Small intestine (tissue), 7 donors: Measurements from ENCODE around the gene ZC3H18. TPM values are rescaled to one million over a fixed set of nuclear protein-coding genes. Genes with fewer than 3 reads are reported as not detected.
"Not testable (repeated sequence)": the region's sequence is repeated elsewhere in the genome, so short reads cannot be mapped to it uniquely, and the experiment has no call there.

Source experiments
- DNase-seq, 2 donors: peaks; one replicate each; pipeline versions ENCODE4 v3.0.0 to v3.0.0-alpha.2; 2013
- FAIRE-seq: peaks from 2 replicates; lab custom pipeline; 2012; peaks lifted over from hg19 to GRCh38; lab: Jason Lieb, UNC
- H3K27ac ChIP-seq, 3 donors: one replicate each; pipeline ENCODE4 v1.5.1; 2013; ENCODE audit warnings: low read length in 2 of 3, mild to moderate bottlenecking in 2 of 3, control low read depth in 1 of 3, inconsistent platforms in 1 of 3, low read depth in 1 of 3, moderate library complexity in 1 of 3
- H3K27me3 ChIP-seq, 3 donors: one replicate each; pipeline ENCODE4 v1.6.1; 2013; ENCODE audit warnings: low read length in 3 of 3, inconsistent platforms in 1 of 3; ENCODE audit not compliant: control insufficient read depth in 3 of 3, insufficient read depth in 3 of 3
- H3K36me3 ChIP-seq, 3 donors: one replicate each; pipeline ENCODE4 v1.6.1; 2013; ENCODE audit warnings: low read length in 3 of 3, inconsistent platforms in 1 of 3, low read depth in 1 of 3, mild to moderate bottlenecking in 1 of 3, moderate library complexity in 1 of 3; ENCODE audit not compliant: control insufficient read depth in 3 of 3, insufficient read depth in 2 of 3
- H3K4me1 ChIP-seq, 3 donors: one replicate each; pipeline ENCODE4 v1.6.1; 2013; ENCODE audit warnings: low read length in 2 of 3, inconsistent platforms in 1 of 3, low read depth in 1 of 3, mild to moderate bottlenecking in 1 of 3, moderate library complexity in 1 of 3; ENCODE audit not compliant: control insufficient read depth in 3 of 3, insufficient read depth in 2 of 3
- H3K4me3 ChIP-seq, 3 donors: one replicate each; pipeline ENCODE4 v1.5.1; 2013; ENCODE audit warnings: low read length in 3 of 3, control low read depth in 1 of 3, inconsistent platforms in 1 of 3, low read depth in 1 of 3, mild to moderate bottlenecking in 1 of 3, moderate library complexity in 1 of 3
- H3K9me3 ChIP-seq, 2 donors: one replicate each; pipeline ENCODE4 v1.6.1; 2013; ENCODE audit warnings: low read depth in 1 of 2, low read length in 1 of 2; ENCODE audit not compliant: control insufficient read depth in 2 of 2, insufficient read depth in 1 of 2
- WGBS, 3 donors: extraction: QIAGEN DNeasy Blood & Tissue Kit; methylation state at CpG; one replicate each; pipeline ENCODE4 v1.1.7; 2013; 5-methylcytosine and 5-hydroxymethylcytosine counted together
- polyA plus RNA-seq, 4 donors: library from polyadenylated mRNA; stranded (reverse) in 3 of 4; unstranded in 1 of 4; fragments of 200-250 nt in 3 of 4; fragments of 120-200 nt in 1 of 4; gene quantifications; one replicate each; pipeline versions ENCODE4 v1.2.1 to v1.2.3, GENCODE V29; 2013
- donor health status: healthy with polysubstance abuse.
- donor health status: control.
- donor health status: control.
- donor health status: Bipolar disorder and iron deficiency.
- donor health status: healthy.

Gene ZC3H18
- polyA plus RNA-seq, 4 donors: 19.7 to 31.9 (median 28.2) TPM

DNA sequence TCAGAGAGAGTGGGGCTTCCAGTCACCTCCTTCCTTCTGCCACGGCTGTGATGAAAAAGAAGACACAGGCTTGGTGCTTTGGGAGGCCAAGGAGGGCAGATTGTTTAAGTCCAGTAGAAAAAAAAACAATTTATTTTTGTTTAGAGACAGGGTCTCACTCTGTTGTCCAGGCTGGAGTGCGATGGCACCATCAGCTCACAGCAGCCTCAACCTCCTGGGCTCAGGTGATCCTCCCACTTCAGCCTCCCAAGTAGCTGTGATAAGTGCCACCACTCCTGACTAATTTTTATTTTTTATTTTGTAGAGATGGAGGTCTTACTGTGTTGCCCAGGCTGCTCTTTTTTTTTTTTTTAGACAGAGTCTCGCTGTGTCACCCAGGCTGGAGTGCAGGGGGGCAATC is 95.4 kb downstream of the ZC3H18 start:
- no peak overlapping the region for H3K27ac ChIP-seq
- peaks cover 0 to 6% (median 0%) of the 10 kb centered on the region in 3 donors for H3K36me3 ChIP-seq
- no peak overlapping the region for H3K4me3 ChIP-seq
- H3K9me3 ChIP-seq: no peaks in the 10 kb centered on the region
- H3K27me3 ChIP-seq: no peaks in the 10 kb centered on the region
- DNase-seq: no peak
- WGBS, 3 donors: 94 to 98% (median 94%) methylated on average over 3 of the region's 3 CpGs
- H3K4me1 ChIP-seq: peaks cover 0 to 10% (median 8%) of the 10 kb centered on the region in 3 donors
- FAIRE-seq: no peak

DNA sequence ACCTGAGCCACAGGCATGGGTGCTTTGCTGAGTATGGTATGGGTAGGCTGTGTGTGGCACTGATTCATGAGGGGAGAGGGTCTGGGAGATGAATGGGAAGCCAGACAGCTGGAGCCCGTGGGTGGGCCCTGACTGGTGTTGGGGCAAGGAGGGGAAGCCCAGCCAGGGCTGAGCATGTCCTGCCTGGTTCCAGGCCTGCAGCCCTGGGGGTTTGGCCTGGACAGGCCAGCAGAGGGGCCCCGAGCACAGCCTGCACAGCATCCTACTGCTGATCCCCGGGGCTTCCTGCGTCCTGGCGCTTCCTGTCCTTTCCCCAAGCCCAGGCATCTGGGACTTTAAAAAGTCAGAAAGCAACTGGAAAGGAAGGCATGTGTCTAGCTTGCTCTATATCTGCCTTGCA is 97.3 kb downstream of the ZC3H18 start:
- Histone ChIP-seq H3K27me3 (no peaks in the 10 kb centered on the region), H3K27ac (no peak overlapping the region), H3K36me3 (peaks cover 0 to 6% (median 0%) of the 10 kb centered on the region in 3 donors), H3K9me3 (no peaks in the 10 kb centered on the region), H3K4me1 (peaks cover 0 to 5% (median 4%) of the 10 kb centered on the region in 3 donors), H3K4me3 (no peak overlapping the region)
- 74 to 88% (median 86%) methylated on average over 5 of the region's 5 CpGs for WGBS, 3 donors
- no peak for FAIRE-seq
- no peak for DNase-seq

- not testable (repeated sequence) for H3K4me1 ChIP-seq, H3K27ac ChIP-seq, FAIRE-seq, H3K9me3 ChIP-seq, H3K27me3 ChIP-seq, DNase-seq, H3K4me3 ChIP-seq
- 93 to 96% (median 93%) methylated on average over 8 of the region's 8 CpGs for WGBS, 3 donors
- peaks cover 0 to 12% (median 0%) of the 10 kb centered on the region in 3 donors for H3K36me3 ChIP-seq
Observed at GRCh38 chr16:88669493-88669892, 99.3 kb downstream of the ZC3H18 start.

DNA sequence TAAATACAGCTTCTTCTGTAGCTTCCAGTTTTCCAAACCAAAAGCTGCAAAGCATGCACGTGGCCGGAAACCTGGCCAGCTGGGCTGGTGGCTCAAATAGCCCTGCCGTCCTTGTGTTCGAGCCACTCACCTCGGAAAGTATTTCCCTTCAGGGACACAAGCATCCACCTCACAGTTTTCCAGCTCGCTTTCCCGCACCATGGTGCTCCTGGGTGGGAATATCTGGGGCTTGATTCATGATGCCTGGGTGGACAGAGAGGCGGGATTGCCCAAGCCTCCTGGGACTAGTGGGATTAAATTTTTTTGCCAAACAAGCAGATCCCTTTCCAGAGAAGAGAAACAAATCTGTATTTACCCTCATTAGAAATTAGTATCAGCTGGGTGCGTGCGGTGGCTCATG is 99.8 kb downstream of the ZC3H18 start:
- DNase-seq (no peak), FAIRE-seq (no peak)
- WGBS, 3 donors: 82 to 84% (median 83%) methylated on average over 10 of the region's 10 CpGs
- no peaks in the 10 kb centered on the region for H3K9me3 ChIP-seq
- no peaks in the 10 kb centered on the region for H3K27me3 ChIP-seq
- peaks cover 0 to under 1% (median 0%) of the 10 kb centered on the region in 3 donors for H3K4me1 ChIP-seq
- no peak overlapping the region for H3K27ac ChIP-seq
- no peak overlapping the region for H3K4me3 ChIP-seq
- peaks cover 0 to 12% (median 0%) of the 10 kb centered on the region in 3 donors for H3K36me3 ChIP-seq

DNA sequence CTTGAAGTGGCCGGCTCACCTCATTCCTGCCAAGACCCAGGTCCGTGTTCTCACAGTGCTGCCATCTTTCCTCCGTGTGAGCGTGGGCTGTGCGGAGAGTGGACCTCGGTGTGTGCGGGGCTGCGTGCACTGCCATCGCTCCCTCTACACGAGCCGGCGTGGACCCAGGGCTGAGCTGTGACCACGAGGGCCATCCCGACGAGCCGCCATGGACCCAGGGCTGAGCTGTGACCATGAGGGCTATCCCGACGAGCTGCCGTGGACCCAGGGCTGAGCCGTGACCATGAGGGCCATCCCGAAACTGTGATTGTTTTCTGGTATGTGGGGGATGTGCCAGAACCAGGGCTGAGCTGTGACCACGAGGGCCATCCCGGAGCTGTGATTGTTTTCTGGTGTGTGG is 101.6 kb downstream of the ZC3H18 start:
- FAIRE-seq (no peak), DNase-seq (no peak)
- H3K27ac ChIP-seq: no peak overlapping the region
- no peaks in the 10 kb centered on the region for H3K4me1 ChIP-seq
- H3K4me3 ChIP-seq: no peak overlapping the region
- no peaks in the 10 kb centered on the region for H3K9me3 ChIP-seq
- H3K27me3 ChIP-seq: no peaks in the 10 kb centered on the region
- WGBS, 3 donors: 90 to 93% (median 92%) methylated on average over 23 of the region's 23 CpGs
- peaks cover 0 to 8% (median 0%) of the 10 kb centered on the region in 3 donors for H3K36me3 ChIP-seq

DNA sequence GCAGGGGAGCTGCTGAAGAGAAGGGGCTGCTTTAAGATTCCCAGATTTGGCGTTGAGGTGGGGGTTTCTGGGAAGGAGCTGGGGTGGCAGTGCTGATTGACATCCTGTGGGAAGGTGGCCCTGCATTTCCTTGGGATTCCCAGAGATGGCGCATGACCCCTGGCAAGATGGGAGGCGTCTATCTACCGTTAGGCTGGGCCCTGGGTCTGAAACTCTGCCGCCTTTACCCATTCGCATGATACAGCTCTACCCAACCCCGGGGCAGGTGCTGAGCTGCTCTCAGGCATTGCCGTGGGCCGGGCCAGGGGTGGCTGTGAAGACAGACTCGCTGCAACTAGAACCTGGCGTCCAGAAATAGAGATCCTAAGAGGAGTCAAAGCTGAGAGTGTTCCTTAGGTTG is 102.6 kb downstream of the ZC3H18 start:
- Histone ChIP-seq H3K27ac (no peak overlapping the region), H3K9me3 (no peaks in the 10 kb centered on the region), H3K4me3 (no peak overlapping the region), H3K36me3 (peaks cover 0 to 8% (median 0%) of the 10 kb centered on the region in 3 donors), H3K4me1 (no peaks in the 10 kb centered on the region), H3K27me3 (peaks cover 0 to 5% (median 0%) of the 10 kb centered on the region in 3 donors)
- WGBS, 3 donors: 39 to 69% (median 40%) methylated on average over 11 of the region's 11 CpGs
- FAIRE-seq (no peak), DNase-seq (no peak)

- no peak for DNase-seq
- Histone ChIP-seq H3K4me3 (no peak overlapping the region), H3K36me3 (peaks cover 0 to 8% (median 0%) of the 10 kb centered on the region in 3 donors), H3K27me3 (peaks cover 0 to 15% (median 0%) of the 10 kb centered on the region in 3 donors), H3K4me1 (no peaks in the 10 kb centered on the region), H3K9me3 (no peaks in the 10 kb centered on the region), H3K27ac (no peak overlapping the region)
- no peak for FAIRE-seq
- WGBS, 3 donors: 86 to 93% (median 93%) methylated on average over 19 of the region's 19 CpGs
Observed at GRCh38 chr16:88673716-88674379, 103.6 kb downstream of the ZC3H18 start.

DNA sequence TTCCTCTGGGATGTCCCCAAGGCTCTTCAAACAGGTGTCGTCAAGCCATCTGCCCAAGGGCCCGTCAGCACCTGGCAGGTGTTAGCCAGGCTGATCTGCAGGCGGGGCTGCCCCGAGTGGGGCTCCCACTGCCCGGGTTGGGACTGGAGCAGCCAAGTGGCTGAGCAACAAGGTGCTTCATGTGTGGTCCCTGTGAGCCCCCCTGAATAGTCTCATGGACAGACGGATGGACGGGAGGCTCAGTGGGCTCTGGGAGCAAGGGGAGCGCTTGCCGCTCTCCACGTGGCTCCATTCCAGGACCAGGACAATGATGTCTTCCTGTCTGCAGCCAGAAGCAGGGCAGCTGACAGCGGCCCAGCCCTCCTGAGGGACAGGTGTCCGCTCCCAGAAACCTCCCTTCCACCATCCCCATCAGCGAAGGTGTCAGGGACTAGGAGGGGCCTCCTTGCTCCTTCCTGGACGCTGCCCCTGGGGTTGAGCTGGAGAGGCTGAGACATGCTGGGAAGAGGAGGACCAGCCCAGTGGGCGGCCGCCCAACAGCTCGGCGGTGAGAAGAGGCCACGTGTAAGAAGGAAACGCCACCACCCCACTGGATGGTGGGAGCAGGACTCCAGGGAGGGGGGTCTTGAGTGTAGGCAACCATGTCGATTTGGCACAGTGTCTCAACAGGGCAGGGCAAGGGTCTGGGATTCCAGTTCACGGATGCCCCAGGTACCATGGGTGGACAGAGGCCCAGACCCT is 106.5 kb downstream of the ZC3H18 start:
- Histone ChIP-seq H3K4me3 (no peak overlapping the region), H3K36me3 (peaks cover 0 to 7% (median 0%) of the 10 kb centered on the region in 3 donors), H3K4me1 (no peaks in the 10 kb centered on the region), H3K27ac (no peak overlapping the region), H3K9me3 (no peaks in the 10 kb centered on the region), H3K27me3 (peaks cover 0 to 28% (median 0%) of the 10 kb centered on the region in 3 donors)
- FAIRE-seq (no peak), DNase-seq (no peak)
- WGBS, 3 donors: 83 to 86% (median 85%) methylated on average over 21 to 22 of the region's 22 CpGs
